ENCODE data around the gene LRRC7. TPM values are rescaled to one million over a fixed set of nuclear protein-coding genes. Genes with fewer than 3 reads are reported as not detected.

LRRC7 gene
- total RNA-seq, 1 experiment from 2014 or later: 0.14 TPM

GRCh38 chr1:69737527-69738185 is 169.9 kb downstream of the LRRC7 start:
- intact Hi-C loops (cut with micrococcal nuclease; ENCODE audit: unreplicated experiment): loop anchor here (1.0 to 10.0 kb wide), 3 partner anchors 913 to 1623 kb away; no protein-coding TSS in a partner anchor
- Mint-ChIP-seq H3K27me3 (ENCODE audit: unreplicated experiment) (no peaks in the 10 kb centered on the region), H3K36me3 (ENCODE audit: insufficient read depth, unreplicated experiment) (no peaks in the 10 kb centered on the region), H3K9me3 (ENCODE audit: low read depth, unreplicated experiment) (no peaks in the 10 kb centered on the region), H3K27ac (ENCODE audit: unreplicated experiment) (no peak overlapping the region), H3K4me3 (ENCODE audit: low read depth, unreplicated experiment) (no peak overlapping the region), H3K4me1 (ENCODE audit: low read depth, unreplicated experiment) (no peaks in the 10 kb centered on the region)
- TF ChIP-seq, protein P1, sequence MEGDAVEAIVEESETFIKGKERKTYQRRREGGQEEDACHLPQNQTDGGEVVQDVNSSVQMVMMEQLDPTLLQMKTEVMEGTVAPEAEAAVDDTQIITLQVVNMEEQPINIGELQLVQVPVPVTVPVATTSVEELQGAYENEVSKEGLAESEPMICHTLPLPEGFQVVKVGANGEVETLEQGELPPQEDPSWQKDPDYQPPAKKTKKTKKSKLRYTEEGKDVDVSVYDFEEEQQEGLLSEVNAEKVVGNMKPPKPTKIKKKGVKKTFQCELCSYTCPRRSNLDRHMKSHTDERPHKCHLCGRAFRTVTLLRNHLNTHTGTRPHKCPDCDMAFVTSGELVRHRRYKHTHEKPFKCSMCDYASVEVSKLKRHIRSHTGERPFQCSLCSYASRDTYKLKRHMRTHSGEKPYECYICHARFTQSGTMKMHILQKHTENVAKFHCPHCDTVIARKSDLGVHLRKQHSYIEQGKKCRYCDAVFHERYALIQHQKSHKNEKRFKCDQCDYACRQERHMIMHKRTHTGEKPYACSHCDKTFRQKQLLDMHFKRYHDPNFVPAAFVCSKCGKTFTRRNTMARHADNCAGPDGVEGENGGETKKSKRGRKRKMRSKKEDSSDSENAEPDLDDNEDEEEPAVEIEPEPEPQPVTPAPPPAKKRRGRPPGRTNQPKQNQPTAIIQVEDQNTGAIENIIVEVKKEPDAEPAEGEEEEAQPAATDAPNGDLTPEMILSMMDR (IDR thresholded peaks at IDR 0.05; ENCODE audit: unreplicated experiment): peak; percentile 67
- CTCF ChIA-PET: interaction anchor here (0.6 to 1.7 kb wide), 3 partner anchors 1106 to 1267 kb away, joined by 3 to 7 read pairs (median 4); no protein-coding TSS in a partner anchor
- DNase-seq: peak; percentile 49
- BruUV-seq (replicated peaks): no TSS peak

DNA sequence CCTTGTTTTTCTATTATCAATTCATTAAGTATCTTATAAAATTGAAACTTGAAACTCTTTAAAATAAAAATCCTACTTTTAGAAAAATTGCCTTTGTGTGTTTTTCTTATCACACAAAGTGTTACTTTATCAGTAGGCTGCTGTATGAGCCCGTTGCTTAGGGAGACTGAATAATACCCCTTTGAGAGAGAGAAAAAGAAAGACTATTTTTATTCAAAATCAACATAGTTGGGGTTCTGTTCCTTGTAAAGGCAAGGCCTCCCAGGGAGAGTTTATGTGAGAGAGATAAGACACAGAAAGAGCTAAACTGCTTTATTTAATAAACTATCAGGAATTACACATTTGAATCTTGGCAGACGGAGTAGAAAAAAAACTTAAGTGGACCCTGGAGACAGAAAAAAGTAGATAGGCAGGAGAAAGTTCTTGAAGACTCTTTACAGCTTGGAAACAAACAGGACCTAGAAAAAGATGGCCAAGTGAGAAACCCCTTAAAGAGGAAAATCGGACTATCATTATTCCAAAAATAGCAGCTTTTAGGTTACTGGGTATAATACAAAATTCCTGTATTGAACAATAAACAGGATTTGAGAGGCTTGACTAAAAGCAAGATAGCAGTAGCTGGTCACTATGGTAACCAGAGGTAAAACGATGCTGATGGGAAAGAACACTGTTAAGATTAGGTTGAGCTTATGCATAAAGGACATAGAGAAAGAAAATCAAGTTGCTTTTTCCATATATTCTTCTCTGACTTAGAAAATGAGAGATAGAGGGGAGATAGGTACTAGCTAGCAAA is 170.9 kb downstream of the LRRC7 start:
- Mint-ChIP-seq H3K4me3 (ENCODE audit: low read depth, unreplicated experiment) (no peak overlapping the region), H3K9me3 (ENCODE audit: low read depth, unreplicated experiment) (no peaks in the 10 kb centered on the region), H3K27me3 (ENCODE audit: unreplicated experiment) (no peaks in the 10 kb centered on the region), H3K27ac (ENCODE audit: unreplicated experiment) (no peak overlapping the region), H3K36me3 (ENCODE audit: insufficient read depth, unreplicated experiment) (no peaks in the 10 kb centered on the region), H3K4me1 (ENCODE audit: low read depth, unreplicated experiment) (no peaks in the 10 kb centered on the region)
- no TSS peak for BruUV-seq (replicated peaks)
- no peak for DNase-seq
- intact Hi-C loops (cut with micrococcal nuclease; ENCODE audit: unreplicated experiment): loop anchor here (1.0 to 10.0 kb wide), 3 partner anchors 914 to 1624 kb away; no protein-coding TSS in a partner anchor
- CTCF ChIA-PET: interaction anchor here (1.0 to 1.3 kb wide), 2 partner anchors 28 to 1139 kb away, joined by 3 to 4 read pairs; no protein-coding TSS in a partner anchor
- TF ChIP-seq, protein P1 (IDR thresholded peaks at IDR 0.05; ENCODE audit: unreplicated experiment): no peak

DNA sequence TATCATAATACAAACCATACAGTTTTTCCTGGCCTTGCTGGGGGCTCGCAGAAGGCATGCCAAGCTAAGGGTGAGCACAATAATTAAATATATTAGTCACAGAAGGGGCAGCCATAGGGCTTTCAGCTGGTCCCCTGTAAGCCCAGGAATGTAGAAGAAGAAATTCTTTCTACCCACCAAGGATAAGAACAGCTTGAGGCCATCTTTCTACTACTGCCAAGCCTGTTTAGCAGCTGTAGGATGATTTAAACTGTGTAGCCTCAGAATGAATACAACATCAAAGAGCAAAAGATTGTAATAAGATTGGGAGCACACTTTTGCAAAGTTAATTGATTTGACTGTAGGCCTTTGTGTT is 171.5 kb downstream of the LRRC7 start:
- CTCF ChIA-PET: interaction anchor here (1.3 kb wide), 1 partner anchor 1140 kb away, joined by 4 read pairs; no protein-coding TSS in a partner anchor
- no peaks in the 10 kb centered on the region for H3K4me1 Mint-ChIP-seq (ENCODE audit: low read depth, unreplicated experiment)
- no peak for DNase-seq
- H3K27ac Mint-ChIP-seq (ENCODE audit: unreplicated experiment): no peak overlapping the region
- no peaks in the 10 kb centered on the region for H3K9me3 Mint-ChIP-seq (ENCODE audit: low read depth, unreplicated experiment)
- no peaks in the 10 kb centered on the region for H3K27me3 Mint-ChIP-seq (ENCODE audit: unreplicated experiment)
- H3K4me3 Mint-ChIP-seq (ENCODE audit: low read depth, unreplicated experiment): no peak overlapping the region
- intact Hi-C loops (cut with micrococcal nuclease; ENCODE audit: unreplicated experiment): loop anchor here (10.0 kb wide), 2 partner anchors 914 to 1624 kb away; no protein-coding TSS in a partner anchor
- H3K36me3 Mint-ChIP-seq (ENCODE audit: insufficient read depth, unreplicated experiment): no peaks in the 10 kb centered on the region
- TF ChIP-seq, protein P1 (IDR thresholded peaks at IDR 0.05; ENCODE audit: unreplicated experiment): no peak
- no TSS peak for BruUV-seq (replicated peaks)

- DNase-seq: no peak
- no peaks in the 10 kb centered on the region for H3K27me3 Mint-ChIP-seq (ENCODE audit: unreplicated experiment)
- BruUV-seq (replicated peaks): no TSS peak
- H3K36me3 Mint-ChIP-seq (ENCODE audit: insufficient read depth, unreplicated experiment): no peaks in the 10 kb centered on the region
- H3K9me3 Mint-ChIP-seq (ENCODE audit: low read depth, unreplicated experiment): no peaks in the 10 kb centered on the region
- H3K4me1 Mint-ChIP-seq (ENCODE audit: low read depth, unreplicated experiment): no peaks in the 10 kb centered on the region
- CTCF ChIA-PET: no interaction called here
- no peak overlapping the region for H3K27ac Mint-ChIP-seq (ENCODE audit: unreplicated experiment)
- TF ChIP-seq, protein P1 (IDR thresholded peaks at IDR 0.05; ENCODE audit: unreplicated experiment): no peak
- intact Hi-C loops (cut with micrococcal nuclease; ENCODE audit: unreplicated experiment): no loop called here
- no peak overlapping the region for H3K4me3 Mint-ChIP-seq (ENCODE audit: low read depth, unreplicated experiment)
These were observed 175.4 kb downstream of the LRRC7 start for GRCh38 chr1:69743146-69743545.
